ENCODE measurements around the gene AHNAK2.

AHNAK2 gene

DNA sequence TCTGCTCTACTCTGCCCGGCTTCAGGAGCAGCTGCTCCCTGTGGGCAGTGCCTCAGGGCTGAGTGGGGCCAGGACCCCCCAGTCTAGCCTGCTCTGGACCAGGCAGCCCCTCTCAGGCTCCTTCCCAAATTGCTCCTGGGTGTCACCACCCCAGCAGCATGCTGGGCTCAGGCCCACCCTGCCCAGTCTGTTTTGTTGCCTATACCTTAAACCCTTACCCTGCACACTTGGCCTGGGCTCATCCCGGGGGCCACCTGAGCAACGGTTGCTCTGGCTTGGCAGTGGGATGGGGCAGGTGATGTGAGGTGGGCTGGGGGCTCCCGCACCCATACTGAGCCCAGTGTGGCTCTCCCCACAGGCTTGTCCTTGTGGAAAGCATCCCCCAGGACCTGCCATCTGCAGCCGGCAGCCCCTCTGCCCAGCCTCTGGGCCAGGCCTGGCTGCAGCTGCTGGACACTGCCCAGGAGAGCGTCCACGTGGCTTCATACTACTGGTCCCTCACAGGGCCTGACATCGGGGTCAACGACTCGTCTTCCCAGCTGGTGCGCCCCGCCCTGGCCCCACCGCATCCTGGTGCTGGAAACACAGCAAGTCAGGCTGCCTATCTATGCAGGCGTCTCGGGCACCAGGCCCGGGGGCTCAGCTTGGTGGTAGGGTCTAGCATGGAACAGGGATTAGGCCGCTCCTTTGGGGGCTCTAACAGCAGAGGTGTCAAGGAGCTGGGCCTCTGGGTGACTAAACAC is 49.6 kb downstream of the AHNAK2 start:
- DNase-seq (ENCODE audit: low read depth) = no peak
- TF ChIP-seq, protein P1, sequence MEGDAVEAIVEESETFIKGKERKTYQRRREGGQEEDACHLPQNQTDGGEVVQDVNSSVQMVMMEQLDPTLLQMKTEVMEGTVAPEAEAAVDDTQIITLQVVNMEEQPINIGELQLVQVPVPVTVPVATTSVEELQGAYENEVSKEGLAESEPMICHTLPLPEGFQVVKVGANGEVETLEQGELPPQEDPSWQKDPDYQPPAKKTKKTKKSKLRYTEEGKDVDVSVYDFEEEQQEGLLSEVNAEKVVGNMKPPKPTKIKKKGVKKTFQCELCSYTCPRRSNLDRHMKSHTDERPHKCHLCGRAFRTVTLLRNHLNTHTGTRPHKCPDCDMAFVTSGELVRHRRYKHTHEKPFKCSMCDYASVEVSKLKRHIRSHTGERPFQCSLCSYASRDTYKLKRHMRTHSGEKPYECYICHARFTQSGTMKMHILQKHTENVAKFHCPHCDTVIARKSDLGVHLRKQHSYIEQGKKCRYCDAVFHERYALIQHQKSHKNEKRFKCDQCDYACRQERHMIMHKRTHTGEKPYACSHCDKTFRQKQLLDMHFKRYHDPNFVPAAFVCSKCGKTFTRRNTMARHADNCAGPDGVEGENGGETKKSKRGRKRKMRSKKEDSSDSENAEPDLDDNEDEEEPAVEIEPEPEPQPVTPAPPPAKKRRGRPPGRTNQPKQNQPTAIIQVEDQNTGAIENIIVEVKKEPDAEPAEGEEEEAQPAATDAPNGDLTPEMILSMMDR (IDR thresholded peaks at IDR 0.05; ENCODE audit: insufficient read depth, low read depth, low read length, missing control alignments) = no peak
- H3K4me3 ChIP-seq (ENCODE audit: low read depth, low read length) = no peak overlapping the region

DNA sequence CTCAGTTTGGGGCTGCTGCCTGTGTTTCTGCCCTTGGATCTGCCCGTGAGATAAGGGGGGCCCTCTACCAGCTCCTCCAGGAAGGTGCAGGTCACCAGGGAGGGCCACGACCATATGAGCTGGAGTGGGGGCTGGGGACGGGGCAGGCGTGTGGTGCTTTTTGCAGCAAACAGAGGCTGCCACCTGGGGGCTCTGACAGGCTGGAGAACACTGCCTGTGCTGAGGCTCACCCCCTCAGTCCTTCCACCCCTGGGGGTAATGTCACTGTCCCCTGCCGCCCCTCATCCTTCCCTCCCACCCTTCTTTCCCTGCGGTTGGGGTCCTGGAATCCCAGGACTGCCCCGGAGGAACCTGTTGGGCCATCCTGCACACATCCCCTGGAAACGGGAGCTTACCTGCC is 50.3 kb downstream of the AHNAK2 start:
- DNase-seq (ENCODE audit: low read depth) = no peak
- H3K4me3 ChIP-seq (ENCODE audit: low read depth, low read length) = no peak overlapping the region
- TF ChIP-seq, protein P1 (IDR thresholded peaks at IDR 0.05; ENCODE audit: insufficient read depth, low read depth, low read length, missing control alignments) = no peak

DNA sequence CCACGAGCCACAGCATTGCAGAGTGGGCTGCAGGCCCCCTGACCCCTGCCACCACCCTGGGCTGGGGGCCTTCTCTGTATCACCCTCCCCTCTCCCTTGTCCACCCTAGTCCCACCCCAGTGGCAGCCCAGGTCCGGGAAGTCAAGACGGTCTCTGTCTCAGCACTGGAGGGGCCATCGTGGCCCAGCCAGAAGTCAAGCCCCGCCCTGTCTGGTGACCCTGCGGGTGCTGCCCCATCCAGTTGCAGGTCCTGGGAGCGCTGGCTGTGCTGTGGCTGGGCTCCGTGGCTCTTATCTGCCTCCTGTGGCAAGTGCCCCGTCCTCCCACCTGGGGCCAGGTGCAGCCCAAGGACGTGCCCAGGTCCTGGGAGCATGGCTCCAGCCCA is 50.8 kb downstream of the AHNAK2 start:
- TF ChIP-seq, protein P1 (IDR thresholded peaks at IDR 0.05; ENCODE audit: insufficient read depth, low read depth, low read length, missing control alignments) = no peak
- DNase-seq (ENCODE audit: low read depth) = no peak
- H3K4me3 ChIP-seq (ENCODE audit: low read depth, low read length) = no peak overlapping the region

DNA sequence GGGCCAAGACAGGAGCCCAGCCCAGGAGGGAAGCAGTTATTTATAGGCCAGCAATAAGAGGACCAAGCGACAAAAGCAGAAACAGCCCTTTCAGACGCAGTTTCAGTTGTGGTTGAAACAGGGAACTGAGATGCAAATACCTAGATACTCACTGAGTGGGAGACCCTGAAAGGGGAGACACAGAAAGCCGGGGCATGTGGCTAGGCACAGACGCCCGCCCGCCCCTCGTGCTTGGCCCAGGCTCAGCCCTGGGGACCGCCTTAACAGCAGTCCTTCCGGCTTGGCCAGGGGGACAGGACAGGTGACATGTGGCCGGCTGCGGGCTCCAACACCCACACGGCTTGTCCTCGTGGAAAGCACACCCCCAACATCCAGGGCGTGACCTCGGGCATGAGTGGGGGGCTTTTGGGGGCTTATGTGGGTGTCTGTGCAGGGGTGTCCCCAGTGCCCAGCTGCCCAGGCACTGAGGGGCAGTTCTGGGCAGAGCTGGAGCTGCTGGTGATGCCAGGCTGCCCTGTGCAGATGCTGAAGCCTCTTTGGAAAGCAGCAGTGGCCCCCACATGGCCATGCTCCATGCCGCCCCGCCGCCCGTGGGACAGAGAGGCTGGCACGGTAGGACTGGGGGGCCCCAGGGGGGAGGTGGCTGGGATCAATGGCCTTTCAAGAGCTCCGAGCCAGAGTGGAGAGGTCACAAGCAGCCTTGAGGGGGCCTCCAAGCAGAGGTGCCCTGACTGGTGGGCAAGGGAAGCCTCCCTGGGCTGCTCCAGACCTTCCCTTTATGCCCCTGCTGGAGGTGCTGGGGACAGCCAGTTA is 51.3 kb downstream of the AHNAK2 start:
- TF ChIP-seq, protein P1 (IDR thresholded peaks at IDR 0.05; ENCODE audit: insufficient read depth, low read depth, low read length, missing control alignments) = no peak
- peak; percentile 93 for DNase-seq (ENCODE audit: low read depth)
- H3K4me3 ChIP-seq (ENCODE audit: low read depth, low read length) = peak overlapping the region; percentile 32

DNA sequence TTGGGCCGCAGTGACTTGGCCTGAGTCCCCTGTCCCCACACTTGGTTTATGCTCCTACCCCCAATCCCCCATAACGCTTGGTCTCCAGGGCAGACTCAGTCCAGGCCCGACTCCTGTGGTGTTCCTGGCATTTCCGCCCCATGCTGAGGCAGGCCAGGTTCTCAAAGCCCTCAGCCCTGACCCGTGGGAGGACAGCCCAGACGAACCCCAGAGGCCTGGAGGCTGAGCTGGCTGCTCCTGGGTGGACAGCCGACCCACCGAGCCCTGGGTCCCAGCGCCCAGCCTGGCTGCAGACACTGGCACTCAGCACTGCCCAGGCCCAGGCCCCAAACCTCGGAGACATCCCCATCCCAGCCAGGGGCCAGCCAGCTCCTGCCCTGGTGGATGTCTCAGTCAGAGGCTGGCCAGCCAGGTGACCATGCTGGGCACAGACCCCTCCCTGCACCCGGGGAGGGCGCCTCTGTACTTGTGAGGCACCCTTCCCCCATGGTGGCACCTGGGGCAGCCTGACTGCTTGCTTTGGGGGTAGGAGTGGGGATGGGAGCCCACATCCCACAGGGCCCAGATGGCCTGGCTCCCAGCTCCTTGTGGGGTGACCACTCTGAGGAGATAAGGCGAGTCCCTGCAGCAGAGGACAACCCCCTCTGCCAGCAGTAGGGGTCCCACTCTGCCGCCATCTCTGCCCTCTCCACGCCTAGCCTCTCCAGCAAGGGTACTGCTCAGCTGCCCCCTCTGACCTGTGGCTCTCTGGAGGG is 52.1 kb downstream of the AHNAK2 start:
- DNase-seq (ENCODE audit: low read depth) = no peak
- TF ChIP-seq, protein P1 (IDR thresholded peaks at IDR 0.05; ENCODE audit: insufficient read depth, low read depth, low read length, missing control alignments) = no peak
- H3K4me3 ChIP-seq (ENCODE audit: low read depth, low read length) = peak overlapping the region; percentile 32

DNA sequence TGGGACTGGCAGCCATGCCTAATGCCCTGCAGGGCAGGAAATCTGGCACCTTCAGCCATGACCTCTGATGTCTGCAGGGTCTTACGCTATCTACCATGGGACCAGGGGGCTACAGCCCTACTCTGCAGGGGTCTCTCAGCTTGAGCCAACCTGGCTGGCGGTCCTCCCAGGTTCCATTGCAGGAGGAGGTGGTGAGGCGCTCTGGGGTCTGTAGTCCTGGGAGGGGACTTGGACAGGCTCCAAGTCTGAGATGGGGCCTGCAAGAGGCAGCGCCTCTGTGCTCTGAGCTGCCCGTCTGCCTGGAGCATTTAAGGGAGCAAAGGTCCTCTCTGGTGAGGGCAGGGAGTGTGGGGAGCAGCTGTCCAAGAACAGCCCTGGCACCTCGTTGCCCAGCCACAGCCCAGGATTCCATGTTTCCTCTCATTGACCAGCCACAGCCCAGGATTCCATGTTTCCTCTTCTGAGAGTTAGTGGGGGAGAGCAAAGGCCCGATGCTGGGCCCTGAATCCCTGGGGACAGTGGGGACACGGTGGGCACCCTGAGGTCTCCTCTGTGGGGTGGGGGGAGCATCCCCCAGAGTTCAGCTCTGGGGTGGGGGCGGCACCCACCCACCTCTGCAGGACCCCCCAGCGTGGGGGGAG is 52.8 kb downstream of the AHNAK2 start:
- H3K4me3 ChIP-seq (ENCODE audit: low read depth, low read length) = peak overlapping the region; percentile 3
- TF ChIP-seq, protein P1 (IDR thresholded peaks at IDR 0.05; ENCODE audit: insufficient read depth, low read depth, low read length, missing control alignments) = no peak
- DNase-seq (ENCODE audit: low read depth) = no peak

All from GM12865 (cell line).